ENCODE measurements around the gene XPO6.

The XPO6 gene

GRCh38 chr16:28104404-28104803 is 107.4 kb downstream of the XPO6 start:
- no peak overlapping the region for H3K27ac ChIP-seq
- no peak for TF ChIP-seq ZFX (IDR thresholded peaks at IDR 0.05; ENCODE audit: borderline replicate concordance)
- no peak for TF ChIP-seq CTCF (IDR thresholded peaks at IDR 0.05)

- H3K27ac ChIP-seq: no peak overlapping the region
- TF ChIP-seq CTCF (IDR thresholded peaks at IDR 0.05): no peak
- no peak for TF ChIP-seq ZFX (IDR thresholded peaks at IDR 0.05; ENCODE audit: borderline replicate concordance)
Observed at GRCh38 chr16:28103516-28104170, 108.1 kb downstream of the XPO6 start.

- TF ChIP-seq ZFX (IDR thresholded peaks at IDR 0.05; ENCODE audit: borderline replicate concordance) (no peak), CTCF (IDR thresholded peaks at IDR 0.05) (no peak)
- H3K27ac ChIP-seq: no peak overlapping the region
Observed at GRCh38 chr16:28101533-28101890, 110.3 kb downstream of the XPO6 start.

- no peak overlapping the region for H3K27ac ChIP-seq
- TF ChIP-seq ZFX (IDR thresholded peaks at IDR 0.05; ENCODE audit: borderline replicate concordance): no peak
- TF ChIP-seq CTCF (IDR thresholded peaks at IDR 0.05): no peak
Observed at GRCh38 chr16:28100810-28101532, 110.8 kb downstream of the XPO6 start.

- TF ChIP-seq CTCF (IDR thresholded peaks at IDR 0.05) (no peak), ZFX (IDR thresholded peaks at IDR 0.05; ENCODE audit: borderline replicate concordance) (no peak)
- no peak overlapping the region for H3K27ac ChIP-seq
Observed at GRCh38 chr16:28098959-28099945, 112.5 kb downstream of the XPO6 start.

GRCh38 chr16:28098171-28098958 is 113.4 kb downstream of the XPO6 start:
- H3K27ac ChIP-seq: no peak overlapping the region
- TF ChIP-seq CTCF (IDR thresholded peaks at IDR 0.05) (no peak), ZFX (IDR thresholded peaks at IDR 0.05; ENCODE audit: borderline replicate concordance) (no peak)

Data from 22Rv1 (cell line).